B cell (primary cell): ENCODE data around the gene TNFAIP8L3.
A peak's percentile ranks its signal among the peaks of the same experiment; 100 is the strongest.

ENCODE experiments used
- EZH2 ChIP-seq: IDR thresholded peaks from 2 replicates; pipeline ENCODE4 v1.6.1; 2012; ENCODE audit warnings: borderline replicate concordance, low read depth, mild to moderate bottlenecking, moderate library complexity, low read length; ENCODE audit not compliant: insufficient read depth, poor library complexity, severe bottlenecking
- TF ChIP-seq, protein P1 (sequence below): fragments of 200-600 bp; IDR thresholded peaks from one replicate; pipeline ENCODE4 v1.8.0; 2022; ENCODE audit warnings: antibody characterized with exemption, mild to moderate bottlenecking

GRCh38 chr15:51132384-51133139 lies 37.9 kb upstream of the TNFAIP8L3 start:
- TF ChIP-seq, protein P1, sequence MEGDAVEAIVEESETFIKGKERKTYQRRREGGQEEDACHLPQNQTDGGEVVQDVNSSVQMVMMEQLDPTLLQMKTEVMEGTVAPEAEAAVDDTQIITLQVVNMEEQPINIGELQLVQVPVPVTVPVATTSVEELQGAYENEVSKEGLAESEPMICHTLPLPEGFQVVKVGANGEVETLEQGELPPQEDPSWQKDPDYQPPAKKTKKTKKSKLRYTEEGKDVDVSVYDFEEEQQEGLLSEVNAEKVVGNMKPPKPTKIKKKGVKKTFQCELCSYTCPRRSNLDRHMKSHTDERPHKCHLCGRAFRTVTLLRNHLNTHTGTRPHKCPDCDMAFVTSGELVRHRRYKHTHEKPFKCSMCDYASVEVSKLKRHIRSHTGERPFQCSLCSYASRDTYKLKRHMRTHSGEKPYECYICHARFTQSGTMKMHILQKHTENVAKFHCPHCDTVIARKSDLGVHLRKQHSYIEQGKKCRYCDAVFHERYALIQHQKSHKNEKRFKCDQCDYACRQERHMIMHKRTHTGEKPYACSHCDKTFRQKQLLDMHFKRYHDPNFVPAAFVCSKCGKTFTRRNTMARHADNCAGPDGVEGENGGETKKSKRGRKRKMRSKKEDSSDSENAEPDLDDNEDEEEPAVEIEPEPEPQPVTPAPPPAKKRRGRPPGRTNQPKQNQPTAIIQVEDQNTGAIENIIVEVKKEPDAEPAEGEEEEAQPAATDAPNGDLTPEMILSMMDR, result peak; percentile 28
- TF ChIP-seq EZH2, result no peak
